Measurements from ENCODE around the gene PTRH1. TPM values are rescaled to one million over a fixed set of nuclear protein-coding genes. Genes with fewer than 3 reads are reported as not detected.
A peak's percentile ranks its signal among the peaks of the same experiment; 100 is the strongest.

PTRH1 gene
- total and polyA plus RNA-seq, 2 of the 4 experiments (the other 2 are of a cell fraction): 5.4 to 14.8 TPM

- Histone ChIP-seq H4K8ac (ENCODE audit: low read depth in 2 of 2, low read length in 2 of 2) (no peak overlapping the region), H3K9me3 (ENCODE audit: control insufficient read depth, insufficient read depth, low read length) (no peaks in the 10 kb centered on the region), H2BK15ac (ENCODE audit: low read depth, low read length) (no peak overlapping the region), H3K56ac (ENCODE audit: extremely low read depth, insufficient read depth, low read length) (no peak overlapping the region), H2BK5ac (ENCODE audit: low read depth, low read length, poor library complexity, severe bottlenecking) (no peak overlapping the region), H3K4me3 (ENCODE audit: insufficient read depth, low read depth, low read length) (no peak overlapping the region), H2BK20ac (ENCODE audit: low read depth, low read length) (no peak overlapping the region), H3K36me3 (ENCODE audit: control insufficient read depth, insufficient read depth, low read length) (no peaks in the 10 kb centered on the region), H2BK120ac (ENCODE audit: low read depth, low read length) (no peak overlapping the region), H3K27me3 (ENCODE audit: control insufficient read depth, insufficient read depth, low read length) (peaks cover 4% of the 10 kb centered on the region; the same call in 1 of the 2 replicates), H3K4me2 (ENCODE audit: low read depth, low read length) (no peak overlapping the region), H3K79me1 (ENCODE audit: low read depth in 1 of 2, low read length in 2 of 2) (no peaks in the 10 kb centered on the region), H3K23ac (ENCODE audit: low read depth, low read length) (no peak overlapping the region), H3K9ac (ENCODE audit: low read depth, low read length) (no peak overlapping the region), H3K4ac (ENCODE audit: low read depth, low read length) (no peak overlapping the region), H4K20me1 (ENCODE audit: insufficient read depth, low read length) (no peaks in the 10 kb centered on the region), H3K18ac (ENCODE audit: low read depth, low read length) (no peak overlapping the region), H4K91ac (ENCODE audit: insufficient read depth, low read depth, low read length) (no peak overlapping the region), H3K4me1 (ENCODE audit: control insufficient read depth, insufficient read depth, low read length) (0 out of 2 replicates have a peak, but pooled peaks cover 1% of the 10 kb centered on the region), H3K27ac (ENCODE audit: insufficient read depth, low read length) (no peak overlapping the region), H3K9me1 (ENCODE audit: insufficient read depth, low read length) (no peaks in the 10 kb centered on the region; the same call in 1 of the 2 replicates), H3K14ac (replicated peaks; ENCODE audit: low read depth, low read length) (no peak overlapping the region), H4K5ac (ENCODE audit: low read depth, low read length) (no peak overlapping the region), H2AFZ (replicated peaks; ENCODE audit: low read length, poor library complexity) (peak overlapping the region; percentile 39), H2AK5ac (ENCODE audit: low read depth, low read length) (no peak overlapping the region), H2AK9ac (replicated peaks; ENCODE audit: low read depth, low read length, poor library complexity) (peak overlapping the region; percentile 72)
- dilution Hi-C loops (cut with HindIII; ENCODE audit: low sequenced_read_pairs, unreplicated experiment) (no loop called here), intact Hi-C loops (cut with micrococcal nuclease) (no loop called here), in situ Hi-C loops (cut with MboI; ENCODE audit: low sequenced_read_pairs) (no loop called here)
- ChIA-PET CTCF (interaction anchor here (2.6 kb wide), 1 partner anchor 12 kb away, joined by 8 read pairs; the partner anchor contains the start of gene TOR2A), POLR2A (ENCODE audit: unreplicated experiment) (no interaction called here)
- DNase-seq (no peak), ATAC-seq (ENCODE audit: low read depth) (no peak)
- TF ChIP-seq MAFK (IDR thresholded peaks at IDR 0.05; ENCODE audit: low read depth, low read length): no peak
- no peak for TF ChIP-seq MAZ (IDR thresholded peaks at IDR 0.05; ENCODE audit: borderline replicate concordance, low read depth, low read length)
- no peak for TF ChIP-seq POLR2A (IDR thresholded peaks at IDR 0.05; ENCODE audit: low read depth, low read length)
- TF ChIP-seq MXI1 (IDR thresholded peaks at IDR 0.05; ENCODE audit: borderline replicate concordance, low read depth, low read length): no peak
- TF ChIP-seq CTCF (conservative IDR thresholded peaks at IDR 0.05; ENCODE audit: low read depth, low read length): no peak
- no peak for TF ChIP-seq FOS (IDR thresholded peaks at IDR 0.05; ENCODE audit: low read depth, low read length)
- no peak for TF ChIP-seq USF2 (IDR thresholded peaks at IDR 0.05; ENCODE audit: low read depth, low read length)
- TF ChIP-seq RCOR1 (IDR thresholded peaks at IDR 0.05; ENCODE audit: insufficient replicate concordance, low read length): no peak
- no peak for TF ChIP-seq BHLHE40 (IDR thresholded peaks at IDR 0.05; ENCODE audit: low read depth, low read length)
- TF ChIP-seq SMC3 (IDR thresholded peaks at IDR 0.05; ENCODE audit: low read depth, low read length): no peak
- no peak for TF ChIP-seq CHD1 (IDR thresholded peaks at IDR 0.05; ENCODE audit: low read depth, low read length)
- BruUV-seq (replicated peaks): no TSS peak
- no CpG with 5 or more reads among the region's 13 CpGs for WGBS, 2 experiments (ENCODE audit: extremely low coverage in 2 of 2, insufficient read length in 1 of 2)
Measured at GRCh38 chr9:127723013-127723412, 7.5 kb upstream of the PTRH1 start.

All from IMR-90 (cell line).